Epithelial cell of esophagus (primary cell): ENCODE data around the gene AMER2.

Experiments used
- DNase-seq: peaks from one replicate; pipeline ENCODE4 v3.0.0; 2010; ENCODE audit warnings: low read depth
- H3K4me3 ChIP-seq: 2 replicates; pipeline ENCODE4 v1.5.1; 2011; ENCODE audit warnings: mild to moderate bottlenecking, low read length, control low read depth
- CTCF ChIP-seq: IDR thresholded peaks from 2 replicates; pipeline ENCODE4 v1.5.1; 2011; ENCODE audit warnings: low read depth, mild to moderate bottlenecking, low read length, control low read depth, inconsistent platforms; ENCODE audit not compliant: insufficient read depth; ENCODE audit errors: missing control alignments

AMER2 gene

GRCh38 chr13:25130944-25131343 lies 41.1 kb downstream of the AMER2 start:
- no peak overlapping the region for H3K4me3 ChIP-seq
- TF ChIP-seq CTCF, result no peak
- no peak for DNase-seq

- H3K4me3 ChIP-seq, result no peak overlapping the region
- no peak for TF ChIP-seq CTCF
- DNase-seq, result no peak
These were observed 53.6 kb downstream of the AMER2 start for GRCh38 chr13:25118378-25118905.

GRCh38 chr13:25117312-25117711 lies 54.8 kb downstream of the AMER2 start:
- H3K4me3 ChIP-seq, result no peak overlapping the region
- TF ChIP-seq CTCF, result no peak
- DNase-seq, result no peak

GRCh38 chr13:25116044-25116443 lies 56.0 kb downstream of the AMER2 start:
- no peak for DNase-seq
- TF ChIP-seq CTCF, result no peak
- no peak overlapping the region for H3K4me3 ChIP-seq

- peak; percentile 89 for DNase-seq
These were observed 57.9 kb downstream of the AMER2 start for GRCh38 chr13:25114220-25114619.

GRCh38 chr13:25112695-25113255 lies 59.3 kb downstream of the AMER2 start:
- H3K4me3 ChIP-seq, result no peak overlapping the region
- no peak for DNase-seq
- no peak for TF ChIP-seq CTCF

More at GRCh38 chr13:25114220-25114619, 57.9 kb downstream of the AMER2 start:
- TF ChIP-seq CTCF, result peak; percentile 98
- H3K4me3 ChIP-seq, result no peak overlapping the region
